Gastrocnemius medialis (tissue), 4 donors: ENCODE results near the gene VPS16.

Experiments used
- POLR2A ChIP-seq, 2 donors: fragments of 450-650 bp; IDR thresholded peaks; one replicate each; pipeline ENCODE4 v1.6.1; 2017; ENCODE audit warnings: antibody characterized with exemption in 2 of 2, mild to moderate bottlenecking in 2 of 2, moderate library complexity in 2 of 2
- TF ChIP-seq, protein P1 (sequence below), 5 experiments: fragments of 450-650 bp in 3 of 5; fragments of 200-600 bp in 2 of 5; sonication (generic) in 2 of 5; IDR thresholded peaks in 4 of 5; conservative IDR thresholded peaks in 1 of 5; 1 replicate in 4 of 5; 2 replicates in 1 of 5; pipeline ENCODE4 v1.5.1; 2016 to 2019; ENCODE audit warnings: antibody characterized with exemption in 5 of 5, mild to moderate bottlenecking in 3 of 5, moderate library complexity in 3 of 5

DNA sequence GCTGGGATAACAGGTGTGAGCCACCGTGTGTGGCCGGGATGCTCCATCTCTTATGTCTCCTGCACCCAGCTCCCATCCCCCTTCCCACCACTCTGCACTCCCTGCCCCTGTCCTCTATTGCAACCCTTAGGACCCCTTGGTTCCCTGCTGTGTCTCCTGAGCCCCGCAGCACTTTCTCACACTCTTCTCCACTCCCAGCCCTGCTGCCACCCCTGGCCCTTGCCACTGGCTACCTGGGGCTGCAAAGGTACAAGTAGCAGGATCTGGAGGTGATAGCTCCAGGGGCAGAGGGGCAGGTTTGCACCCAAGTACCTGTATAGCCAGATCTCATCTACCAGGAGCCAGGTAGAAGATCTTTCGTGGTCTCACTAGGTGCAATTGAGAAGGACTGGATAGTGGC lies 33.5 kb upstream of the VPS16 start:
- TF ChIP-seq, protein P1, sequence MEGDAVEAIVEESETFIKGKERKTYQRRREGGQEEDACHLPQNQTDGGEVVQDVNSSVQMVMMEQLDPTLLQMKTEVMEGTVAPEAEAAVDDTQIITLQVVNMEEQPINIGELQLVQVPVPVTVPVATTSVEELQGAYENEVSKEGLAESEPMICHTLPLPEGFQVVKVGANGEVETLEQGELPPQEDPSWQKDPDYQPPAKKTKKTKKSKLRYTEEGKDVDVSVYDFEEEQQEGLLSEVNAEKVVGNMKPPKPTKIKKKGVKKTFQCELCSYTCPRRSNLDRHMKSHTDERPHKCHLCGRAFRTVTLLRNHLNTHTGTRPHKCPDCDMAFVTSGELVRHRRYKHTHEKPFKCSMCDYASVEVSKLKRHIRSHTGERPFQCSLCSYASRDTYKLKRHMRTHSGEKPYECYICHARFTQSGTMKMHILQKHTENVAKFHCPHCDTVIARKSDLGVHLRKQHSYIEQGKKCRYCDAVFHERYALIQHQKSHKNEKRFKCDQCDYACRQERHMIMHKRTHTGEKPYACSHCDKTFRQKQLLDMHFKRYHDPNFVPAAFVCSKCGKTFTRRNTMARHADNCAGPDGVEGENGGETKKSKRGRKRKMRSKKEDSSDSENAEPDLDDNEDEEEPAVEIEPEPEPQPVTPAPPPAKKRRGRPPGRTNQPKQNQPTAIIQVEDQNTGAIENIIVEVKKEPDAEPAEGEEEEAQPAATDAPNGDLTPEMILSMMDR (IDR thresholded peaks at IDR 0.05 in 4 of 5, conservative IDR thresholded peaks at IDR 0.05 in 1 of 5): no peak
- TF ChIP-seq POLR2A (IDR thresholded peaks at IDR 0.05): no peak
